COLO829 (cell line): ENCODE measurements around the gene ST3GAL2.
"Not testable (repeated sequence)": the region's sequence is repeated elsewhere in the genome, so short reads cannot be mapped to it uniquely, and the experiment has no call there.

ENCODE experiments used
- DNase-seq: peaks from one replicate; pipeline ENCODE4 v3.0.0; 2012; ENCODE audit warnings: low spot score

ST3GAL2 gene

GRCh38 chr16:70417661-70418060 is 21.2 kb downstream of the ST3GAL2 start:
- no peak for DNase-seq

- no peak for DNase-seq
Observed at GRCh38 chr16:70416748-70417616, 21.9 kb downstream of the ST3GAL2 start.

- DNase-seq: not testable (repeated sequence)
Observed at GRCh38 chr16:70413572-70413971, 25.3 kb downstream of the ST3GAL2 start.

DNA sequence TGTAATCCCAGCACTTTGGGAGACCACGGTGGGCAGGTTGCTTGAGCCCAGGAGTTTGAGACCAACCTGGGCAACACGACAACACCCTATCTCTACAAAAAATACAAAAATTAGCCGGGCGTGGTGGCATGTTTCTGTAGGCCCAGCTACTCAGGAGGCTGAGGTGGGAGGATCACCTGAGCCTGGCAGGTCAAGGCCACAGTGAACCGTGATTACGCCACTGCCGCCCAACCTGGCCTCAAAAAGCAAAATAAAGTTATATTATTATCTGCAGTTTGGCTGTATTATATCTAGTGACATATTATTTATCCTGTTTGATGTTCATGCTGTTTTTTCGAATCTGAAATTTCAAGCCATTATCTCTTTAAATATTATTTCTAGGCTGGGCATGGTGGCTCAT is 26.5 kb downstream of the ST3GAL2 start:
- DNase-seq: no peak

DNA sequence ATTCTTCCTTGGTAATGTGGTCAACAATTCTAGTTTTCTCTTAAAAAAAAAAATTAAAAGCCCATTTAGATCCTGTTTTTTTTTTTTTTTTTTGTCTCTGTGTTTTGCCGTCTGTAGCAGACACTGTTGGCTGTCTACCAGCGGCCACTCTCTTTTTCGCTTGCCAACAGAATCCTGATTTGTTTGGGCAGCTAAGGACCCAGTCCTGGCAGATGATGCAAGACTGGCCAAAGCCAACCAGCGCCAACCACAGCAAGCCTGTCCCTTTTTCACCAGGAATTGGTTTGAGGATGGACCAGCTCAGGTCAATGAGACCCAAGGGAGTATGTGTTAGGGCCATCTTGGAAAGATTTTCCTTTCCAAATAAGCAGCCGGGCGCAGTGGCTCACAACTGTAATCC is 28.2 kb downstream of the ST3GAL2 start:
- DNase-seq: no peak

DNA sequence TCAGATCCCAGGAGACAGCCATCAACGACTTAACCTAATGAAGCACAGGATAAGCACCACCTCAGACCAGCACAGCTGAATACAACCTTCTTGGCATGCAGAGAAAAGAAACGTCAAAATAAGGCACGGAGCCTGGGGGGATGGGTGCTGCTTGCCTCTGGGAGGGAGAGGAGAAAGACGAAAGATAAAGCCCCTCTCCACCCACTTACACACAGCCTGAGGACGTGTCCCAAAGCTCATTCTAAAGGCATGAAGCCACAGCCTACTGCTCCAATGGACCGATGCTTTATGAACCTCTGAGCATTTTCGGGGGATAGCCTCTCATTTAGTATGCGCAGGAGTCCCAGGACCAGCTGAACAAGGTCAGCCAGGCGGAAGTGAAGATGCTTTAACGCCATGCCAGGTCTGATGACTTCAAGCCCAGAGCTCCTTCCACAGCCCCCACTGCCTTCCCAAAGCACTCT is 31.1 kb downstream of the ST3GAL2 start:
- DNase-seq: no peak

- DNase-seq: not testable (repeated sequence)
Observed at GRCh38 chr16:70406104-70406503, 32.8 kb downstream of the ST3GAL2 start.

DNA sequence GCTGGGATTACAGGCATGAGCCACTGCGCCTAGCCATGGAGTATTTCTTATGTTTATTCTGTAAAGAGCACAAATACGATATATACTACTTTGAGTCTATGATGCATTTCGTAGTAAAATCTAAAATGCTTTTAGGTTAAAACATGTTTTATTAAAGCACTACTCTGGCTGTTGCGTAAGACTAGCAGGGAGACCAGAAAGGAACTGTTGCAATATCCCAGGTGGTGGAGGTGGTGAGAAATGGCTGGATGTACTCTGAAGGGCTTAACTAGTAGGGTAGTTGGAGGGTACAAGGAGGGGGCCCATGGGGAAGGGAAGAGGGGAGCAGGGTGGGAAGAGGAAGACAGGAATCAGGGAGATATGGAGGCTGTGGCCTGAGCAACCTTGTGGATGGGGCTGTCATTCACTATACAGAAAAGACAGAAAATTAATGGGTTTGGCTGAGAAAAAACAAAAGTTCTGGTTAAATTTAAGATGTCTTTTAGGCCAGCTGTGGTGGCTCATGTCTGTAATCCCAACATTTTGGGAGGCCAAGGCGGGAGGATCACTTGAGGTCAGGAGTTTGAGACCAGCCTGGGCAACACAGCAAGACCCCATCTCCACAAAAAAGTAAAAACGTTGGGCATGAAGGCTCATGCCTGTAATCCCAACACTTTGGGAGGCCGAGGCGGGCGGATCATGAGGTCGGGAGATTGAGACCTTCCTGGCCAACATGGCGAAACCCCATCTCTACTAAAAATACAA is 35.8 kb downstream of the ST3GAL2 start:
- DNase-seq: no peak

- no peak for DNase-seq
Observed at GRCh38 chr16:70399951-70400350, 38.9 kb downstream of the ST3GAL2 start.

- DNase-seq: no peak
Observed at GRCh38 chr16:70399381-70399780, 39.5 kb downstream of the ST3GAL2 start.

DNA sequence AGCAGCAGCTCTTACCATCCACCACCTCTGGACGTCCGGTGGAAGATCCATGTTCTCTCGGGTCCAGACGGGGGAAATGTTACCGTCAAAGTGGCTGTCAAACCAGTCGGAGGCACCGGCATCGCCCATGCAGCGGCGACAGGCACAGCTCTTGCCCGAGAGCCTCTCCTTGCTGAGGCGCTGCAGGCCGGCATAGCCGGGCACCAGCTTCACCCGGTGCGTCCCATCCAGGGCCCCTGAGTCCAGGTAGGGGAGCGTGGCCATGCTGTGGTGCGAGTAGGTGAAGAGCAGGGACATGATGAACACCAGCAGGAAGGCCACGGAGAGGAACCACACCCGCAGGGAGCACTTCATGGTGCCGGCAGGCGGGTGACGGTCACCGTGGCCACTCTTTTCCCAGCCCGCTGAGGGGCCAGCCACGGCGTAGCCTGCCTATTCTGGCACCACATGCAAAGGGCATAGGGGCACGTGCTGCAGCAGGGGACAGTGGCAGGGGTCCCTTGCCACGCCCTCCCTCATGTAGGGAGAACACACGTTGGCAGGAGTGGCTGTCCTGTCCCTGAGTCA is 40.6 kb downstream of the ST3GAL2 start:
- DNase-seq: no peak

- DNase-seq: no peak
Observed at GRCh38 chr16:70396246-70396904, 42.5 kb downstream of the ST3GAL2 start.

- DNase-seq: peak; percentile 14
Observed at GRCh38 chr16:70395345-70395901, 43.5 kb downstream of the ST3GAL2 start.

- no peak for DNase-seq
Observed at GRCh38 chr16:70394853-70395252, 44.0 kb downstream of the ST3GAL2 start.

- DNase-seq: no peak
Observed at GRCh38 chr16:70393662-70394061, 45.2 kb downstream of the ST3GAL2 start.

DNA sequence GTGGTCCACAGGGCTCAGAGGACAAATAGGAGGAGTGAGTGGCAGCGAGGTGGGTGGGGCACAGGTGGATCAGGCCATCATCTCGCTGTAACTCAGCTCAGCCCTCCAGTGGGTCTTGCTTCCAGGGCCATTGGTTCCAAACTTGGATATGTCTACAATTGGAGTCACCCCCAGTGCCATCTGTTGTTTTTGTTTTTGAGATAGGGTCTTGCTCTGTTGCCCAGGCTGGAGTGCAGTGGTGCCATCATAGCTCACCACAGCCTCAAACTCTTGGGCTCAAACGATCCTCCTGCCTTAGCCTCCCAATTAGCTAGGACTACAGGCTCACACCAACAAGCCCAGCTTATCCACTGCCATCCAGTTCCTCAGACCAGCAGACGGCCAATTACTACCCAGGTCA is 46.3 kb downstream of the ST3GAL2 start:
- no peak for DNase-seq

DNA sequence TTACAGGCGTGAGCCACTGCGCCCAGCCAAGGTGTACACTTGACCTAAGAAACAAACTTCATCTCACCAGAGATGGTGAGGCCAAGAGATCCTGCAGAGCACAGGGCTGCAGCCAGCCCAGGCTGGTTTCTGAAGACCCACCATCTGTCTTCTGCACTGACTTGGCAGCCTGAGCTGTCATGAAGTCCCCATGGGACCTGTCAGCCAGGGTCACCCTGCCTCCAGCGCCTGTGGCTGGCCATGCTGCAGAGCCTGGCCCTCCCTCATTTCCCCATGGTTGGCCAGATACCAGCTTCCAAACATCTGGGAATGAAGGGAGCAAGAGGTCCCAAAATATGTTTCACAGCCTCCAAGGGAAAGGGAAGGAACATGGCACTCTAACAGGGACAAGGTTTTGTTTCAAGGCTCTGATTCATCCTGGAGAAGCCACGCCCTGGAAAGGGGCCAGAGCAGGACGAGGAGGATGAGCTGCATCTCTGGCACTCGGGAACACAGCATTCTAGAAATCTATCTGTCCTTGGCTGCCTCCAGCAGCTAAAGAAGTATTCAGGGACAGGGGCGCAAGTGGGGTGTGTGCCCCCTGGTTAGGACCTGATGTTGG is 46.9 kb downstream of the ST3GAL2 start:
- no peak for DNase-seq

DNA sequence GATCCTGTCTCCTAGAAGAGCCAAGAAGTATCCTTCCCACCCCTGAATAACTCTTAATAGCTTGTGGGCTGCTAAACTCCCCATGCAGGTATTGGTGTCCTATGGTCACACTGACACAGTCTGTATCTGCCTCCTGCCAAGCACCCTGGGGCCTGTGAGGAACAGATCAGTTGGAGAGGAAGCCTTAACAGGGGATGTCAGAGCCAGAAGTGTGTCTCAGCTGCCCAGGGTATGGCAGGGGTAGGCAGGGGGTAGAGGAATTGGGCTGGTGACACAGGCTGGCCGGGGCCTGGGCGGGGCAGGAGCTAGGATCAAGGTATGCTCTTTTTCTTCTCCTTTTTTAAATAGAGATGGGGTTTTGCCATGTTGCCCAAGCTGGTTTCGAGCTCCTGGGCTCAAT is 47.5 kb downstream of the ST3GAL2 start:
- no peak for DNase-seq

DNA sequence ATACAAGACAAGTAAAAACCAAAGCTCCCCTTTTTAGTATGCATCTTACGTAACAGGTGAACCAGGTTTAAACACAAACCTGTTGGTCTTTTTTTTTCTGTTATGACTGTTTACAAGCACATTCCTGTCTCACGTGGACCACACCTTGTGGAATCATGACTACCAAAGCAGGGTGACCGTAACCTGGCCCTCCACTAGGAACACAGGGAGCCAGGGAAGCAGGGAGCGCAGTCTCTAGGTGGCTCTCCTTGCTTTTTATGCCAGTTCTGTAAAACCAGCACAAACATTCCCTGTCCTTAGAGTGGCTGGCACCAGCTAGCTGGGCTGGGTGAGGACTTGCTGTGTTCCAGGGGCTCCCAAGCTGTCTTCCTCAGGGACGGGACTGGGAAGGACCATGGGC is 48.1 kb downstream of the ST3GAL2 start:
- no peak for DNase-seq

GRCh38 chr16:70388006-70388680 is 50.8 kb downstream of the ST3GAL2 start:
- no peak for DNase-seq
